Activated CD4-positive, alpha-beta T cell treated with anti-CD3 and anti-CD28 coated beads, Interleukin-2, amount 10 ng/mL, durations not matched to agents 24 days and 14 days (primary cell): ENCODE data around the gene LCE3A. TPM values are rescaled to one million over a fixed set of nuclear protein-coding genes. Genes with fewer than 3 reads are reported as not detected.
"Not testable (repeated sequence)": the region's sequence is repeated elsewhere in the genome, so short reads cannot be mapped to it uniquely, and the experiment has no call there.

Experiments
- DNase-seq: peaks from one replicate; pipeline ENCODE4 v3.0.0; 2022
- H3K27ac Mint-ChIP-seq: one replicate; pipeline ENCODE4 v1.8.0; 2022; ENCODE audit warnings: mild to moderate bottlenecking, mixed read lengths
- H3K27me3 Mint-ChIP-seq: one replicate; pipeline ENCODE4 v1.8.0; 2022; ENCODE audit warnings: mixed read lengths
- H3K36me3 Mint-ChIP-seq: one replicate; pipeline ENCODE4 v1.8.0; 2022; ENCODE audit warnings: low read depth, mild to moderate bottlenecking, mixed read lengths
- H3K4me1 Mint-ChIP-seq: one replicate; pipeline ENCODE4 v1.8.0; 2021; ENCODE audit warnings: mixed read lengths
- H3K4me3 Mint-ChIP-seq: one replicate; pipeline ENCODE4 v1.8.0; 2022; ENCODE audit warnings: mild to moderate bottlenecking, moderate library complexity, mixed read lengths
- H3K9me3 Mint-ChIP-seq: one replicate; pipeline ENCODE4 v1.8.0; 2021; ENCODE audit warnings: mixed read lengths
- intact Hi-C: fragments of 100-400 bp; cut with micrococcal nuclease; formaldehyde crosslinking; loops from one replicate; pipeline ENCODE4 v1.15.1; 2023
- total RNA-seq: library from RNA; stranded (reverse); gene quantifications from 2 replicates; pipeline ENCODE4 v1.2.3, GENCODE V29; 2022

LCE3A gene, protein sequence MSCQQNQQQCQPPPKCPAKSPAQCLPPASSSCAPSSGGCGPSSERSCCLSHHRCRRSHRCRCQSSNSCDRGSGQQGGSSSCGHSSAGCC
- not detected in 2 replicates for total RNA-seq

DNA sequence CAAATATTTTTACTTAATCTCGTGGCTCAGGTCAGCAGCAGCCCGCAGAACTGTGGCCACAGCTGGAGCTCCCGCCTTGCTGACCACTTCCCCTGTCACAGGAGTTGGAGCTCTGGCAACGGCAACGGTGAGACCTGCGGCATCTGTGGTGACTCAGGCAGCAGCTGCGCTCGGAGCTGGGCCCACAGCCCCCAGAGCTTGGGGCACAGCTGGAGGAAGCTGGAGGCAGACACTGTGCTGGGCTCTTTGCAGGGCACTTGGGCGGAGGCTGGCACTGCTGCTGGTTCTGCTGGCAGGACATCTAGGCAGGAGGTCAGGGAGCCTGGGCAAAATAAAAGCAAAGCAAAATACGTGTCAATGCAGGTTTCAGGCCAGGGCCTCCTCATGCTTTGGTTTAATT lies at the start of gene LCE3A:
LCE3A (minus strand) TSS at position 301 of the 400 bp plus-strand sequence; CDS start at position 301, 0 bp downstream.
- intact Hi-C loops = no loop called here
- peak; percentile 48 for DNase-seq
- Mint-ChIP-seq H3K27me3 (peaks cover 11% of the 10 kb centered on the region), H3K27ac (no peak within 1 kb of the TSS), H3K4me1 (peaks cover 2% of the 10 kb centered on the region), H3K4me3 (no peak within 1 kb of the TSS), H3K9me3 (peaks cover 4% of the 10 kb centered on the region), H3K36me3 (no peaks in the 10 kb centered on the region)

DNA sequence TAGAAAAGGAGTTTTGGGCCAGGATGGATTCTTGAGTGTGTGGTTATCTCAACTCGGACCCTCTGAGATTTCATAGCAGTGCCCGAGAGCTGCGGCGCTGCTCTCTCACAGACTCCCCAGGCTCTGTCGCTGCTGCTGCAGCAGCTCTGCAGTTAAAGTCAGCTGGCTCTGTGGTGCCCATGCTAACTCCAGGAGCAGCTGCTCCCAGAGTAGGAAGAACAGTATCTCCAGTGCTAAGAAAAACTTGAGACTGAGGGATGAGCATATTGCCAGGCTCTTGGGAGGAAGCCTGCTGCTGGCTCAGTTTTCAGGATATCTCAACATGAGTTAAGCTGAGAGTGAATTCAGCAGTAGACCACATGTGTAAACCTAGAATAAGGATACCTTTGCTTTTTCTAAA lies 44.7 kb upstream of the LCE3A start:
- intact Hi-C loops = no loop called here
- no peak overlapping the region for H3K4me3 Mint-ChIP-seq
- no peak overlapping the region for H3K27ac Mint-ChIP-seq
- H3K9me3 Mint-ChIP-seq = no peaks in the 10 kb centered on the region
- no peaks in the 10 kb centered on the region for H3K36me3 Mint-ChIP-seq
- H3K27me3 Mint-ChIP-seq = peaks cover 4% of the 10 kb centered on the region
- no peaks in the 10 kb centered on the region for H3K4me1 Mint-ChIP-seq
- no peak for DNase-seq

DNA sequence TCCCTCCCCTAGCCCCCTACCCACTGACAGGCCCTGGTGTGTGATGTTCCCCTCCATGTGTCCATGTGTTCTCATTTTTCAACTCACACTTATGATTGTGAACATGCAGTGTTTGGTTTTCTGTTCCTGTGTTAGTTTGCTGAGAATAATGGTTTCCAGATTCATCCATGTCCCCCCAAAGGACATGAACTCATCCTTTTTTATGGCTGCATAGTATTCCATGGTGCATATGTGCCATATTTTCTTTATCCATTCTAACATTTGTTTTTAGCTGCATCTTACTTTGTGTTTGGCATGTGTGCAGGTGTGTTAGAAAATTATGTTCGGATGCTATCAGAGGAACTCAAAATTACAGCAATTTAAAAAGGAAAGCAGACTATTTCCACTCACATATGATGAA lies 43.3 kb upstream of the LCE3A start:
- H3K4me1 Mint-ChIP-seq, H3K27ac Mint-ChIP-seq, H3K4me3 Mint-ChIP-seq, H3K36me3 Mint-ChIP-seq, intact Hi-C loops, H3K27me3 Mint-ChIP-seq, H3K9me3 Mint-ChIP-seq, DNase-seq: not testable (repeated sequence)

DNA sequence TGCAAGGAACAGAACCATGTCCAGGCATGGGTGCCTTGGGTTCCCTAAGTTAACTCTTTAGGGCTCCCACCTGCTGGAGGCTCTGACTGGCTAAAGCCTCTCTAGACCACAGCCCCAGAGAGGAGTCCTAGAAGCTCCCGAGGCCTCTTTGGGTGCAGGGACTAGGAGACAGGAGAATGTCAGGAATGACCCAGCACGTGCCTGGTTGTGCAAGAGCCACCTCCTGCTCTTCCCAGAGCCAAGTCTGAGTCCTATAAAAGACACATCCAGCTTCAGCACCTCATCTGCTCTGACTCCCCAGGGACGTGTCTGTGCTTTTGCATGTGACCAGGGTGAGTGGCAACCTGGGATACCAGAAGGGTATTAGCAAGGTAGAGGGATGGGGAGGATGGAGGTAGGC lies 40.2 kb upstream of the LCE3A start, which contains the start of gene LCE2D:
LCE2D (plus strand) TSS at position 283 of the 400 bp plus-strand sequence. CDS start 726 bp downstream, outside the sequence.
- no peak within 1 kb of the TSS for H3K27ac Mint-ChIP-seq
- no peaks in the 10 kb centered on the region for H3K9me3 Mint-ChIP-seq
- no peak within 1 kb of the TSS for H3K4me3 Mint-ChIP-seq
- H3K27me3 Mint-ChIP-seq = peaks cover 4% of the 10 kb centered on the region
- no peak for DNase-seq
- intact Hi-C loops = no loop called here
- H3K4me1 Mint-ChIP-seq = no peaks in the 10 kb centered on the region
- no peaks in the 10 kb centered on the region for H3K36me3 Mint-ChIP-seq

DNA sequence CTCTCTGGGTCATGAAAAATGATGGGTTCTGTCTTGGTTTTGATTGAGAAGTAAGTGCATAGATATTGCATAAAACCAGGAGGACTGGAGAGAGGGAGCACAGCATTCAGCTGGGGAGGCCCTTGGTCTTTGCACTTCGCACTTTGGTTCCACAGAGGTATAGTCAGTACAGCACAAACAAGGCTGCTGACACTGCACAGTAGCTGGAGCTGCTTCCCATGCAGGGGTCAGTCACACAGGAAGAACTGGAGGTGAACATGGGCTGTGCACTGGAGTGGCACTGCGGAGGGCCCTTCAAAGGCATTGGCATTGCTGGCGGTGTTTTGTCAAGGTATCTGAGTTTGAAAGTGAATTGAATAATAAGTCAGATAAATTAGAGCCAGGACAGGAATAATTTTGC lies 35.7 kb upstream of the LCE3A start:
- Mint-ChIP-seq H3K36me3 (no peaks in the 10 kb centered on the region), H3K9me3 (no peaks in the 10 kb centered on the region), H3K27ac (no peak overlapping the region), H3K27me3 (peaks cover 6% of the 10 kb centered on the region), H3K4me1 (no peaks in the 10 kb centered on the region), H3K4me3 (no peak overlapping the region)
- intact Hi-C loops = no loop called here
- DNase-seq = no peak

DNA sequence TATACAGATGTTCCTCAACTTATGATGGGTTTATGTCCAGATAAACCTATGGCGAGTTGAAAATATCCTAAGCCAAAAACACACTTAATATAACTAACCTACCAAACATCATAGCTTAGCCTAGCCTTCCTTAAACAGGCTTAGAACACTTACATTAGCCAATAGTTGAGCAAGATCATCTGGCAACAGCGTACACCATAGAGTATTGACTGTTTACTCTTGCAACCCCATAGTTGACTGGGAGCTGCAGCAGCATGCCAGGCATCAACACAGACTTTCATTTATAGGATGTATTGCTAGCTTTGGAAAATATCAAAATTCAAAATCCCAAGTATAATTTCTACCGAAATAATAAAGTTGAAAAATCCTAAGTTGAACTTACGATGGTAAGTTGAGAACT lies 34.8 kb upstream of the LCE3A start:
- intact Hi-C loops = no loop called here
- H3K27ac Mint-ChIP-seq = no peak overlapping the region

DNA sequence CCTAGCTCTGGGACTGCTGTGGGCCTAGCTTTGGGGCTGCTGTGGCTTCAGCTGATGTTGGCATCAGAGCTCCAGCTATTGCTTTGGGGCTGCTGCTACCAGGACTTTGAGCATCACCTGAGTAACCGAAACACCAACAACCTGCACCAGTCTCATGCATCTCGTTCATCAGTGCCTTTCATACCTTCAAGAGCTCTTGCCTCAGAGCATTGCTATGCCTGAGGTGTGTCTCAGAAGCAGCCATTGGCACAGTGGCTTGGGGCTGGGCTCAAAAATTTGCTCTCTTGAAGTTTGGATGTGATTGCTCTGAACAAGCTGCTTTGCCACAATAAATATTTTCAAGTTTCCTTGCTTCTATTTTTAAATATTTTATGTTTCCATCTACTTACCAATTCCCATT lies 33.6 kb upstream of the LCE3A start:
- H3K4me1 Mint-ChIP-seq = no peaks in the 10 kb centered on the region
- H3K36me3 Mint-ChIP-seq = no peaks in the 10 kb centered on the region
- H3K27ac Mint-ChIP-seq = no peak overlapping the region
- no peaks in the 10 kb centered on the region for H3K9me3 Mint-ChIP-seq
- H3K27me3 Mint-ChIP-seq = peaks cover 12% of the 10 kb centered on the region
- H3K4me3 Mint-ChIP-seq = no peak overlapping the region
- intact Hi-C loops = no loop called here
- DNase-seq = no peak

More for the DNA sequence above, 34.8 kb upstream of the LCE3A start:
- Mint-ChIP-seq H3K4me3 (no peak overlapping the region), H3K27me3 (peaks cover 9% of the 10 kb centered on the region), H3K9me3 (no peaks in the 10 kb centered on the region), H3K36me3 (no peaks in the 10 kb centered on the region), H3K4me1 (no peaks in the 10 kb centered on the region)
- no peak for DNase-seq

DNA sequence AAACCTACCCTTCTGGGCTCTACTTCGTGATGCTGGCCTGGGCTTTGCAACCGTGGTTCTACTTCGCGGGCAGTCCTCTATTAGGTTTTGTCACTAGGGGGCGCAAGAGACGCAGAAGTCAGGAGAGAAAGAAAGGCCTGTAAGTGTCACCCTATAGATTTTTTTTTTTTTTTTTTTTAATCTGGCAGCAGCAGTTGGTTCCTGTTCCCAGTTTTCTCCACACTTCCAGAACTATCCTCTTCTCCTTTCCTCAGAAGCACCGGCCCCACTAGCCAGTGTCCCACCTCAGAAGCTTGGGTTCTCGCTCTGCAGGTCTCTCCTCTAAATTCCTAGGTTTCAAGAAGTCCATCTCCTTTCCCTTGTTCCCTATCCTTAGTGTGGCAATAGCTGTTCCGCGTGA lies 31.2 kb upstream of the LCE3A start:
- no peak overlapping the region for H3K27ac Mint-ChIP-seq
- no peaks in the 10 kb centered on the region for H3K9me3 Mint-ChIP-seq
- H3K27me3 Mint-ChIP-seq = peaks cover 18% of the 10 kb centered on the region
- peak; percentile 87 for DNase-seq
- intact Hi-C loops = loop anchor here (2.0 kb wide), 1 partner anchor 569 kb away; no protein-coding TSS in a partner anchor
- no peak overlapping the region for H3K4me3 Mint-ChIP-seq
- H3K36me3 Mint-ChIP-seq = no peaks in the 10 kb centered on the region
- no peaks in the 10 kb centered on the region for H3K4me1 Mint-ChIP-seq

DNA sequence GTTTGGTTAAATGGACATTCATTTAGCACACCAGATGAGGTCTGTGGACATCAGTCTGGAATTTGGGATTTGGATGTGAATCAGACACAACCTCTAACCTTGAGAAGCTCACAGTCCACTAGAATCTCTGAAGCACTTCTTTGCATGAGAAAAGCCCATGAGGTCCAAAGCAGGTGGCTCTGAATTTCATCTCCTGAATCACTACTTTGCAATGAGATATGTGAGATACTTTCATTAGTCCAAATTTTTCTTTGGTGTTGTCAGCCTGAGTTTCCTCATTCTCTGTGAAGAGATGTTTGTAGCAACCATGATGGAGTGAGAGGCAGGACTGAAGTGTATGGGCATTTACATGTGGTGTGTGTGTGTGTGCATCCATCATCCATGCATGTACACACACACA lies 23.8 kb upstream of the LCE3A start:
- H3K4me3 Mint-ChIP-seq = no peak overlapping the region
- intact Hi-C loops = no loop called here
- H3K9me3 Mint-ChIP-seq = no peaks in the 10 kb centered on the region

DNA sequence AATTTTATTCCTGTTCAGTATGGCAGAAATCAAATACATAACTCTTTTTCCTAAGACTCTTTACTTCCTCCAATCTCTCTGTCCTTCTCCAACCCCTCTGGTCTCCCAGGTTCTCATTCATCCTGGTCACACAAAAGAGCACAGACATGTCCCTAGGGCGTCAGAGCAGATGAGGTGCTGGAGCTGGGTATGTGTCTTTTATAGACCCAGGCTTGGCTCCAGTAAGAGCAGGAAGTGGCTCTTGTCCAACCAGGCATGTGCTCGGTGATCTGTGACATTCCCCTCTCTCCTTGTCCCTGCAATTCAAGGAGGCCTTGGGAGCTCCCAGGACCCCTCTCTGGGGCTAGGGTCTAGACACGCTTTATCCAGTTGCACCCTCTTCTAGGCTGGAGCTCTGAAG lies 22.2 kb upstream of the LCE3A start:
- Mint-ChIP-seq H3K4me3 (no peak overlapping the region), H3K36me3 (no peaks in the 10 kb centered on the region)
- intact Hi-C loops = no loop called here

More for the DNA sequence above, 23.8 kb upstream of the LCE3A start:
- H3K36me3 Mint-ChIP-seq = no peaks in the 10 kb centered on the region
- no peaks in the 10 kb centered on the region for H3K4me1 Mint-ChIP-seq
- H3K27me3 Mint-ChIP-seq = peaks cover 15% of the 10 kb centered on the region
- no peak for DNase-seq
- H3K27ac Mint-ChIP-seq = no peak overlapping the region

DNA sequence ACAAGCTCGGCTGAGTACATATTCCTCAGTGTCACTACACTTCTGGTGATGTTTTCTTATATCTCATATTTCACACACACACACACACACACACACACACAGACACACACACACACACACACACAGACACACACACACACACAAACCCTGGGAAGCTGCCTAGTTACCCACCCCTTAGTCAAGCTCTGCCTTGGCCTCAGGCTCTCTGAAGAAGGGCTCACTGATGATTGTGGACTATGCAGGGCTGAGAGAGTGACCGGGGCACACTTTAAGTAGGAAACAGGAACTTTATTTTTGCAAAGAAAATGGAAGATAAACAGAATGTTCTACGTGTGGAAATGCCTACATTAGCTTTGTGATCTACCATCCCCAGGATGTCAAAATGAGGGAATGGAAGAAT lies 21.0 kb upstream of the LCE3A start:
- no peaks in the 10 kb centered on the region for H3K9me3 Mint-ChIP-seq
- no peaks in the 10 kb centered on the region for H3K4me1 Mint-ChIP-seq
- no peak overlapping the region for H3K4me3 Mint-ChIP-seq
- intact Hi-C loops = no loop called here
- H3K27me3 Mint-ChIP-seq = peaks cover 5% of the 10 kb centered on the region
- no peaks in the 10 kb centered on the region for H3K36me3 Mint-ChIP-seq
- no peak overlapping the region for H3K27ac Mint-ChIP-seq
- no peak for DNase-seq

More for the DNA sequence above, 22.2 kb upstream of the LCE3A start:
- Mint-ChIP-seq H3K27me3 (peaks cover 6% of the 10 kb centered on the region), H3K9me3 (no peaks in the 10 kb centered on the region), H3K27ac (no peak overlapping the region), H3K4me1 (no peaks in the 10 kb centered on the region)
- DNase-seq = no peak

DNA sequence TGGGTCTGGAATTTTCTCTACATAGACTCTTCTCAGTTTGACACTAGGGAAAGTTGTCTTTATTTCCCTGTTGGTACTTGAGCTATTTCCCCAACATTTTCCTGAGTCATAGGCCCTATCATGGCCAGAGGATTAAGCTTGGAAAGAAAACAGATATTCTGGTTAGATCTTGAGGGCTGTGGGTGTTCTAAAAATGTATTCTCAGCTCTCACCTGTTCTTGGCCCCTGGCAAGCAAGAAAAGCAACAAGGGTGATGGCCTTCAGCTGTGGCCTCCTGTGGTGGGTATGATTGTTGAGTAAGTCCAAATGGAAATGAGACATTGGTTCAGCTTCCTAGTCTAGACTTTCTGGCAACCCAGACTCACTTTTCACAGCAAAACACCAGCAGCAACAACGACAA lies 17.4 kb upstream of the LCE3A start:
- Mint-ChIP-seq H3K4me1 (no peaks in the 10 kb centered on the region), H3K4me3 (no peak overlapping the region), H3K27ac (no peak overlapping the region), H3K27me3 (peaks cover 5% of the 10 kb centered on the region), H3K36me3 (no peaks in the 10 kb centered on the region), H3K9me3 (no peaks in the 10 kb centered on the region)
- intact Hi-C loops = no loop called here
- no peak for DNase-seq

DNA sequence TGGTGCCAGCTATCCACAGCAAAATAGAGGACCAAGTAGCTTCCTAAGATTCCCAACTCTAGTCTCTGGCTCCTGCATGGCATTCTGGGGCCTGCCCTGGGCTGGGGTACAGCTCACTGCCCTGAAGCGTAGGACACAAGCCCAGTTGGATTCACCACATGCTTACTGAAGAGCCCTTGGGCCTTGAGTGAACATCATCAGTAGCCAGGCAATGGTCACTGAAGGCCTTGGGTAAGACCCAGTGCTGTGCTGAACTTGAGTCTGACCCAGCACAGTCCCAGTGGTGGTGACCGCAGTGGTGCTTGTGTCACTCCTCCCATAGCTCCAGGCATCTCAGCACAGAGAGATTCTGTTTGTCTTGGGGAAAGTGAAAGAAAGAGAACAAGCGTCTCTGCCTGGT lies 7.7 kb upstream of the LCE3A start:
- DNase-seq = peak; percentile 35
- intact Hi-C loops = no loop called here
- Mint-ChIP-seq H3K4me3 (no peak overlapping the region), H3K4me1 (no peaks in the 10 kb centered on the region), H3K9me3 (no peaks in the 10 kb centered on the region), H3K27ac (no peak overlapping the region), H3K27me3 (peaks cover 23% of the 10 kb centered on the region), H3K36me3 (no peaks in the 10 kb centered on the region)

DNA sequence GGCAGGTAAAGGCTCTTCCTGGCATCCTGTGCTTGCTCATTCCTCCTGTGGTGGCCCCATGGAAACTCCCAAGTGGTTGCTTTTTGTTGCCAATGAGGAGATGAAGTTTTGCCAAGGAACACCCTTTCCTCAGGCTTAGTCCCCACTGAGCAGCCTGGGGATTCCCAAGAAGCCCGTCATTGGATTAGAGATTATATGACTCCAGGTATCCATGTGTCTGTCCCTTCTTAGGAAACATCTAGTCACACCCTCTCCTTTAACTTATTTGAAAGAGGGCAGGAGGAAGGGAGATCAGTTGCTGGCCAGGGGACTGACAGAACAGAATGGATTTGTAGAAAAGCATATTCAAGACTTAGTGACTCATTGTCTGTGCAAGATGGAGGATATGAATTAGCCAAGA lies 3.8 kb upstream of the LCE3A start:
- Mint-ChIP-seq H3K9me3 (no peaks in the 10 kb centered on the region), H3K27me3 (peaks cover 8% of the 10 kb centered on the region), H3K27ac (no peak overlapping the region), H3K4me3 (no peak overlapping the region), H3K36me3 (no peaks in the 10 kb centered on the region), H3K4me1 (peaks cover 2% of the 10 kb centered on the region)
- DNase-seq = peak; percentile 30
- intact Hi-C loops = no loop called here

DNA sequence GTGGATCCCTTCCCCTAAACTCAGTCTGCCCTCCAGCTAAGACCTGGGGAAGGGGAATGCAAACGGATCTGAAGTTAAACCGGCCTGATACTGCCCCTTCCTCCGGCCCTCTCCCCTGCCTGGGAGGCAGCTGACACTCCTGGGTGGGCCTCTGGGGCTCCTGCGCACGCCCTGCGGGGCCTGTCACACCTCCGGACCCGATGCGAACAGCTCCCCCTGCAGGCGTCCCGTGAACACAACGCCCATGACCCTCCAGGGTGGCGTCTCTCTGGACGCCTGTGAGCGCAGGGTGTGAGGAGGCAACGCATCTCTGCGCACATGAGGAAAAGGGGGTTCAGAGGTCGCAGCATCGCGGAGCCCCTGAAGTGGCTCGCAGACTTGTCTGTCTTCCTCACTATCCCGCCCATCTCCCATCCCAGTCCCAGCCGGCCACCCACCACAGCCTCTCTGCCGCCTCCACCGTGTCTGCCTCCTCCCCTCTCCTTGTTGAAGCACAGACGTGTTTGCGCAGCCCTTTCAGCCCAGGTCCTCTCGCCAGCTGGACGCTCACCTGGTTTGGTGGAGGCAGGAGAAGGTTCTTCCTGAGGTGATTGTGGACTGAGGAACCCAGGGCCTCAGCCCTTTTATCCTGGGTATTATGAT lies 421 bp upstream of the LCE3A start:
- H3K4me3 Mint-ChIP-seq = no peak overlapping the region
- H3K9me3 Mint-ChIP-seq = peaks cover 4% of the 10 kb centered on the region
- peak; percentile 65 for DNase-seq
- H3K27ac Mint-ChIP-seq = no peak overlapping the region
- peaks cover 11% of the 10 kb centered on the region for H3K27me3 Mint-ChIP-seq
- peaks cover 2% of the 10 kb centered on the region for H3K4me1 Mint-ChIP-seq
- no peaks in the 10 kb centered on the region for H3K36me3 Mint-ChIP-seq
- intact Hi-C loops = no loop called here
